PC-9 (cell line): ENCODE data around the gene RBM4. TPM values are rescaled to one million over a fixed set of nuclear protein-coding genes. Genes with fewer than 3 reads are reported as not detected.

Source experiments
- BruUV-seq: library from RNA; stranded (reverse); fragments of 400-500 nt; replicated peaks from 2 replicates; lab custom pipeline; 2021; lab: Mats Ljungman, UMichigan
- CTCF ChIA-PET: fragments of 300-600 bp; sonication (Branson Sonifier 250); formaldehyde crosslinking; loops from one replicate; lab custom pipeline; 2022; ENCODE audit warnings: antibody characterized with exemption; lab: Charles Lee
- POLR2A ChIA-PET: fragments of 300-600 bp; sonication (Branson Sonifier 250); formaldehyde crosslinking; loops from one replicate; lab custom pipeline; 2022; ENCODE audit warnings: antibody characterized with exemption; ENCODE audit not compliant: unreplicated experiment; lab: Charles Lee
- DNase-seq, 2 experiments: peaks; one replicate each; pipeline versions ENCODE4 v3.0.0 to v3.0.0-alpha.2; 2015 to 2022; ENCODE audit warnings: mixed read lengths in 1 of 2
- H2AFZ ChIP-seq: fragments of 200-600 bp; sonication (generic); 2 replicates; pipeline ENCODE4 v1.8.1; 2017; ENCODE audit warnings: antibody characterized with exemption
- H3F3A ChIP-seq: fragments of 200-600 bp; sonication (generic); 2 replicates; pipeline ENCODE4 v1.8.1; 2017; ENCODE audit warnings: antibody characterized with exemption, mild to moderate bottlenecking, low read depth; ENCODE audit not compliant: insufficient read depth
- H3K27ac ChIP-seq: fragments of 200-600 bp; sonication (generic); 2 replicates; pipeline ENCODE4 v1.6.1; 2016; ENCODE audit warnings: mixed run types
- H3K27me3 ChIP-seq: fragments of 200-600 bp; sonication (generic); 2 replicates; pipeline ENCODE4 v1.6.1; 2016; ENCODE audit warnings: low read depth, mixed run types; ENCODE audit not compliant: insufficient read depth
- H3K36me3 ChIP-seq: fragments of 200-600 bp; sonication (generic); 2 replicates; pipeline ENCODE4 v1.6.1; 2016; ENCODE audit warnings: low read depth, mixed run types
- H3K4me1 ChIP-seq: fragments of 200-600 bp; sonication (generic); replicated peaks from 2 replicates; pipeline ENCODE4 v1.6.1; 2016; ENCODE audit warnings: mixed run types; ENCODE audit not compliant: insufficient read depth
- H3K4me2 ChIP-seq: fragments of 200-600 bp; sonication (generic); 2 replicates; pipeline ENCODE4 v1.6.1; 2017; ENCODE audit warnings: mixed run types
- H3K4me3 ChIP-seq: fragments of 200-600 bp; sonication (generic); 2 replicates; pipeline ENCODE4 v1.6.1; 2016; ENCODE audit warnings: mixed run types
- H3K79me2 ChIP-seq: fragments of 200-600 bp; sonication (generic); 2 replicates; pipeline ENCODE4 v1.6.1; 2017; ENCODE audit warnings: low read depth, mixed run types
- H3K9me2 ChIP-seq: fragments of 200-600 bp; sonication (generic); 2 replicates; pipeline ENCODE4 v1.8.1; 2017; ENCODE audit warnings: mild to moderate bottlenecking; ENCODE audit not compliant: insufficient read depth
- H3K9me3 ChIP-seq: fragments of 200-600 bp; sonication (generic); 2 replicates; pipeline ENCODE4 v1.8.1; 2016; ENCODE audit warnings: low read depth; ENCODE audit not compliant: insufficient read depth
- H4K20me1 ChIP-seq: fragments of 200-600 bp; sonication (generic); 2 replicates; pipeline ENCODE4 v1.8.1; 2017; ENCODE audit not compliant: insufficient read depth
- CTCF ChIP-seq: fragments of 200-600 bp; sonication (generic); conservative IDR thresholded peaks from 2 replicates; pipeline ENCODE4 v1.6.1; 2017; ENCODE audit warnings: mixed run types, antibody characterized with exemption, mild to moderate bottlenecking, moderate library complexity
- EZH2 ChIP-seq: fragments of 200-600 bp; sonication (generic); IDR thresholded peaks from 2 replicates; pipeline ENCODE4 v1.8.0; 2017; ENCODE audit warnings: antibody characterized with exemption, low read depth
- intact Hi-C: fragments of 100-400 bp; cut with micrococcal nuclease; formaldehyde crosslinking; loops from one replicate; pipeline ENCODE4 v1.10.0; 2022; ENCODE audit not compliant: unreplicated experiment
- total RNA-seq: library from RNA; stranded (reverse); gene quantifications from 2 replicates; pipeline ENCODE4 v1.2.3, GENCODE V29; 2021

The RBM4 gene
- total RNA-seq, 1 experiment from 2014 or later = 140 TPM

- DNase-seq = no peak
- no TSS peak for BruUV-seq
- H3K9me2 ChIP-seq = no peaks in the 10 kb centered on the region
- H3F3A ChIP-seq = peaks cover 8% of the 10 kb centered on the region
- no peaks in the 10 kb centered on the region for H3K9me3 ChIP-seq
- H4K20me1 ChIP-seq = no peaks in the 10 kb centered on the region
- intact Hi-C loops = no loop called here
- ChIA-PET CTCF (no interaction called here), POLR2A (no interaction called here)
- peaks cover 18% of the 10 kb centered on the region for H3K79me2 ChIP-seq
- H3K4me1 ChIP-seq = peaks cover 16% of the 10 kb centered on the region
- TF ChIP-seq CTCF (no peak), EZH2 (no peak)
- no peak overlapping the region for H2AFZ ChIP-seq
- no peak overlapping the region for H3K27ac ChIP-seq
- no peak overlapping the region for H3K4me2 ChIP-seq
- H3K4me3 ChIP-seq = no peak overlapping the region
- H3K27me3 ChIP-seq = no peaks in the 10 kb centered on the region
- no peaks in the 10 kb centered on the region for H3K36me3 ChIP-seq
Observed at GRCh38 chr11:66591175-66591574, 47.3 kb upstream of the RBM4 start.

GRCh38 chr11:66592457-66593302 lies 45.8 kb upstream of the RBM4 start, which contains the start of the genes CCDC87 and CCS:
Gene CCDC87, minus strand, starts transcription at chr11:66593063. Its CDS starts 48 bp downstream, at chr11:66593015.
Gene CCS, plus strand, starts transcription at chr11:66593185. Its CDS starts 77 bp downstream, at chr11:66593262.
- Histone ChIP-seq H3K9me2 (no peaks in the 10 kb centered on the region), H3F3A (peaks cover 6% of the 10 kb centered on the region; the same call in 1 of the 2 replicates), H3K4me2 (peak within 1 kb of the TSS; percentile 94), H3K27ac (no peak within 1 kb of the TSS), H3K9me3 (no peaks in the 10 kb centered on the region), H3K4me3 (peak within 1 kb of the TSS; percentile 90), H3K27me3 (no peaks in the 10 kb centered on the region), H3K36me3 (no peaks in the 10 kb centered on the region), H4K20me1 (no peaks in the 10 kb centered on the region), H3K4me1 (peaks cover 16% of the 10 kb centered on the region), H2AFZ (peak within 1 kb of the TSS; percentile 97), H3K79me2 (peaks cover 18% of the 10 kb centered on the region)
- TF ChIP-seq CTCF = peak; percentile 80
- no peak for TF ChIP-seq EZH2
- peak; percentile 90 to 97 for DNase-seq
- no TSS peak for BruUV-seq
- POLR2A ChIA-PET = interaction anchor here (0.7 to 0.8 kb wide), 2 partner anchors 23 to 704 kb away, joined by 4 to 9 read pairs; no protein-coding TSS in a partner anchor
- intact Hi-C loops = loop anchor here (2.0 kb wide), 1 partner anchor 24 kb away; the partner anchor contains the start of gene RBM14
- CTCF ChIA-PET = interaction anchor here (0.6 to 1.0 kb wide), 2 partner anchors 86 to 175 kb away, joined by 4 to 5 read pairs; no protein-coding TSS in a partner anchor

GRCh38 chr11:66593303-66593635 lies 45.2 kb upstream of the RBM4 start:
- Histone ChIP-seq H3K27ac (no peak overlapping the region), H3K9me3 (no peaks in the 10 kb centered on the region), H3K79me2 (peaks cover 18% of the 10 kb centered on the region), H3K36me3 (no peaks in the 10 kb centered on the region), H3K4me1 (peaks cover 16% of the 10 kb centered on the region), H3K4me3 (peak overlapping the region; percentile 90), H3F3A (peaks cover 6% of the 10 kb centered on the region; the same call in 1 of the 2 replicates), H3K27me3 (no peaks in the 10 kb centered on the region), H4K20me1 (no peaks in the 10 kb centered on the region), H3K4me2 (peak overlapping the region; percentile 94), H3K9me2 (no peaks in the 10 kb centered on the region), H2AFZ (peak overlapping the region; percentile 97)
- TSS peak; percentile 73 for BruUV-seq
- intact Hi-C loops = loop anchor here (2.0 kb wide), 1 partner anchor 24 kb away; the partner anchor contains the start of gene RBM14
- DNase-seq = no peak
- POLR2A ChIA-PET = no interaction called here
- CTCF ChIA-PET = no interaction called here
- TF ChIP-seq EZH2 (no peak), CTCF (no peak)
